IPS DF 6.9 (cell line): ENCODE measurements around the gene IYD.
"Not testable (repeated sequence)": the region's sequence is repeated elsewhere in the genome, so short reads cannot be mapped to it uniquely, and the experiment has no call there.

Source experiments
- DNase-seq: peaks from one replicate; pipeline ENCODE4 v3.0.0-alpha.2; 2013; ENCODE audit warnings: low read depth, low spot score
- H3K27ac ChIP-seq: one replicate; pipeline ENCODE4 v1.5.1; 2013; ENCODE audit warnings: low read length, control low read depth
- H3K27me3 ChIP-seq: 2 replicates; pipeline ENCODE4 v1.6.1; 2013; ENCODE audit warnings: mild to moderate bottlenecking, low read length; ENCODE audit not compliant: control insufficient read depth, insufficient read depth
- H3K36me3 ChIP-seq: 2 replicates; pipeline ENCODE4 v1.6.1; 2013; ENCODE audit warnings: low read length; ENCODE audit not compliant: control insufficient read depth, insufficient read depth
- H3K4me1 ChIP-seq: 2 replicates; pipeline ENCODE4 v1.6.1; 2013; ENCODE audit warnings: low read length; ENCODE audit not compliant: control insufficient read depth, insufficient read depth
- H3K4me3 ChIP-seq: 2 replicates; pipeline ENCODE4 v1.5.1; 2013; ENCODE audit warnings: mild to moderate bottlenecking, low read length
- H3K9me3 ChIP-seq: 2 replicates; pipeline ENCODE4 v1.6.1; 2013; ENCODE audit warnings: low read length, inconsistent platforms; ENCODE audit not compliant: control insufficient read depth, insufficient read depth
- WGBS: extraction: QIAGEN DNeasy Blood & Tissue Kit; methylation state at CpG from one replicate; pipeline ENCODE4 v1.1.7; 2013; ENCODE audit warnings: mixed read lengths, missing lambda C conversion rate; ENCODE audit not compliant: insufficient read length, insufficient coverage; 5-methylcytosine and 5-hydroxymethylcytosine counted together

Gene IYD

DNA sequence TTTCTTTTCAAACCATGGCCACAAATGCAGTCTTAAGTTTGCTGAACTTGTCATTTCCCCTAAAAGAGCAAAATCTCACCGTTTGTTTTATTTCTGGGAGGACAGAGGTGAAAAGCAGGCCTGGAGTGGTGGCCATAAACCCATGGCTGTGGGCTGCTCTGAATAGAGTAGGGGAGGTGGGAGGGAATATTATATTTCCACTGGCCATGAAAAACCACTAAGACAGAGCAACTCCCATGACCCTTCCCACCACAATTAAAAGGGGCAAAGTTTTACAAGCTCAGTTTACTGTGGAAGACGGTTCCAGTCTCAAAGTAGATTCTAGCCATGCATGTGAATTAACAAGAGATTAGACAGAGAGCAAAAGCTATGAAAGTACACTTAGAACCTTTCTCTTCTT, 59.0 kb downstream of the IYD start:
- Histone ChIP-seq H3K4me1 (no peaks in the 10 kb centered on the region), H3K4me3 (no peak overlapping the region), H3K27ac (no peak overlapping the region), H3K9me3 (peaks cover 2% of the 10 kb centered on the region; the same call in 1 of the 2 replicates), H3K36me3 (no peaks in the 10 kb centered on the region), H3K27me3 (no peaks in the 10 kb centered on the region)
- no peak for DNase-seq
- WGBS = no CpG with 5 or more reads among the region's 2 CpGs

DNA sequence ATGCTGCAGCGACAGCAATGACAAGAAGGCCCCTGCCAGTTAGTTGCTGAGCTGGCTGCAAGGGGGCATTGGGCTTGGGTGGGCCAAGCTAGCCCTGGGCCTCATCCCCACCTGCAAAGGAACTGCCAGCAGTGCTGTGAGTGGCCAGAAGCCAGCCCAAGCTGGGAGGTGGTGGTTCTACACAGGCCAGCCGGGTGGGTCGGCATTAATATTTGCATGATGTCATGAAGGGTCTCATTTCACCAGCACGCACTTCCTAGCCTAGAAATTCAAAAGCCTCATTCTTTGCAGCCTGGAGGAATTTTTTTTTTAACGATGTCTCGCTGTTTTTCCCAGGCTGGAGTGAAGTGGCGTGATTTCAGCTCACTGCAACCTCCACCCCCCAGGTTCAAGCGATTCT, 62.0 kb downstream of the IYD start:
- no peak overlapping the region for H3K4me3 ChIP-seq
- no peaks in the 10 kb centered on the region for H3K9me3 ChIP-seq
- no peak for DNase-seq
- H3K27ac ChIP-seq = no peak overlapping the region
- no peaks in the 10 kb centered on the region for H3K4me1 ChIP-seq
- no CpG with 5 or more reads among the region's 8 CpGs for WGBS
- H3K27me3 ChIP-seq = no peaks in the 10 kb centered on the region
- H3K36me3 ChIP-seq = no peaks in the 10 kb centered on the region

DNA sequence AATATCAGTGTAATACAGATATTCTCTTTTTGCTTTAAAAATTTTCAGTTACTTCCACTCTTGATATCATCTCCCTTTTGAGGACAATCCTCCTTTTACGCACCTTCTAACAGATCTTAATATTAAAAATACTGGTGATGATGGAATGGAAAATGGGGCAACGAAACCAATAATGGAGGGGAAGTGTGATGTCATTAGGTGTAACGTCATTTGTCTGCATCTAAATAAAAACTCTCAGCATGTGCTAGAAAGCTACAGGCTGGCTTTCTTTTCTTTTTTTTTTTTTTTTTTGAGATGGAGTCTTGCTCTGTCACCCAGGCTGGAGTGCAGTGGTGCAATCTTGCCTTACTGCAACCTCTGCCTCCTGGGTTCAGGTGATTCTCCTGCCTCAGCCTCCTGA, 66.5 kb downstream of the IYD start:
- Histone ChIP-seq H3K36me3 (no peaks in the 10 kb centered on the region), H3K27ac (no peak overlapping the region), H3K27me3 (no peaks in the 10 kb centered on the region), H3K9me3 (no peaks in the 10 kb centered on the region), H3K4me1 (no peaks in the 10 kb centered on the region), H3K4me3 (no peak overlapping the region)
- DNase-seq = no peak
- WGBS = no CpG with 5 or more reads among the region's 3 CpGs

DNA sequence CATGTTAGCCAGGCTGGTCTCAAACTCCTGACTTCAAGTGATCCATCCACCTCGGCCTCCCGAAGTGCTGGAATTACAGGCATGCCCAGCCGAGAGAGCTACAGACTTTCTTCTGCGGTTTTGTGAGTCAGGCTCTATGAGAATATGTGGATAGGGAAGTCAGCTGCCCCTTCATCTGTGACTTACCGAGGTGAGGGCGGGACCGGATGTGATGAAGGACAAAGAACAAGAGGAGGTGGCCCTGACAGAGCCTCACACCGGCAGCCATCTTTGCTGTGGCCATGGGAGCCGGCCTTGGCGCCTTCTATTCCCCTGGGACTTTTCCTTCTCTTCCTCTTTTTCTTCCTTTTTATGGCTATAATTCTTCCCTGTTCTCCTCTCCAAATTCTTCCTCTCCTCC, 67.0 kb downstream of the IYD start:
- Histone ChIP-seq H3K27ac (no peak overlapping the region), H3K4me3 (no peak overlapping the region), H3K27me3 (no peaks in the 10 kb centered on the region), H3K36me3 (no peaks in the 10 kb centered on the region), H3K9me3 (no peaks in the 10 kb centered on the region), H3K4me1 (no peaks in the 10 kb centered on the region)
- DNase-seq = no peak
- no CpG with 5 or more reads among the region's 10 CpGs for WGBS

DNA sequence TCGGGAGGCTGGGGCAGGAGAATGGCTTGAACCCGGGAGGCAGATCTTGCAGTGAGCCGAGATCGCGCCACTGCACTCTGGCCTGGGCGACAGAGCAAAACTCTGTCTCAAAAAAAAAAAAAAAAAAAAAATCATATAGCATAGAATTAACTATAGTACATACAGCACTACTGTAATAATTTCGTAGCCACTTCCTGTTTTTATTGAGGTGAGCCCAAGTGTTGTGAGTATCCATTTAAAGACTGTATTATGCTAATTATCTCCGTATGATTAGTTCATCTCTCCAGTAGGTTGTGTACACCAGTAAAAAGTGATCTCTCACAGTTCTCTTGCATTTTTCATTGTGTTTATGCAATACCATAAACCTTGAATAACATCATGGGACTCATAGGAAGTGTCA, 70.6 kb downstream of the IYD start:
- Histone ChIP-seq H3K4me1 (no peaks in the 10 kb centered on the region), H3K9me3 (no peaks in the 10 kb centered on the region), H3K4me3 (no peak overlapping the region), H3K36me3 (no peaks in the 10 kb centered on the region), H3K27me3 (no peaks in the 10 kb centered on the region), H3K27ac (no peak overlapping the region)
- no CpG with 5 or more reads among the region's 8 CpGs for WGBS
- DNase-seq = no peak

DNA sequence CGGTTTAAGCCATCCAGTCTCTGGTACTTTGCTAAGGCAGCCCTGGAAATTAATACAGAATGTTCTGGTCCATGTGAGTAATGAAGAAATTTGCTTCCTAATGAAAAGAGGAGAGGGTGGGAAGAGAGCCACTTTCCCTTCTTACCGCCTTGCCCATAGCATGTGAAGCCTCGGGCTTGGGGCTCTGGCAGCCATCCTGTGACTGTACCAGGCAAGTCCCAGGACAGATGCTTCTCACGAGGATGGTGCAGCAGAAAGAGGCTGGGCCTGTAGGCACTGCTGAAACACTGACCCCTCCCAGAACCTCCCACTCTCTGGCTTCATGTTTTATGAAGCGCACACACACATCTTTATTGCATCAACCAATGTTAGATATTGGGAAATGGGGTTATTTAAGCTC, 74.8 kb downstream of the IYD start:
- no peaks in the 10 kb centered on the region for H3K9me3 ChIP-seq
- H3K4me3 ChIP-seq = no peak overlapping the region
- H3K27ac ChIP-seq = no peak overlapping the region
- no peak for DNase-seq
- no peaks in the 10 kb centered on the region for H3K36me3 ChIP-seq
- WGBS = no CpG with 5 or more reads among the region's 5 CpGs
- H3K4me1 ChIP-seq = no peaks in the 10 kb centered on the region
- no peaks in the 10 kb centered on the region for H3K27me3 ChIP-seq

DNA sequence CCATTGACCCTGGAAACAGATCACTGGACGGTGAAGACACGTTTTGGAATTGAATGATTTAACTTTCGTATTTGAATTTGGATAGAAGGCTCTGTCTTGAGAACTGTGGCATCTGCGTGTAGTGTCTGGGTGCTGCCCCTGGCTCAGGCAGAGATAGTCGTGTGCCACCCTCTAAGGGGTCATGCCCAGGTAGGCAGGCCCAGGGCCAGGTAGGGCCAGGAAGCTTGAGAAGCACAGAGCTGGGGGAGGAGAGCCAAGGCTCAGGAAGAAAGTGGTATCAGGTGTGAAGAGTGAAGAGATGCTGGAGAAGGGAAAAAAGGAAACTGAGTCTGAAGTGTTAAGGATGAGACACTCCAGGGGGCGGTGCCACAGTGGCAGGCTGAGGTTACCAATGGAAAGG, 75.5 kb downstream of the IYD start:
- Histone ChIP-seq H3K9me3 (no peaks in the 10 kb centered on the region), H3K27me3 (no peaks in the 10 kb centered on the region), H3K27ac (no peak overlapping the region), H3K36me3 (no peaks in the 10 kb centered on the region), H3K4me1 (no peaks in the 10 kb centered on the region), H3K4me3 (no peak overlapping the region)
- DNase-seq = no peak
- no CpG with 5 or more reads among the region's 6 CpGs for whole genome bisulfite sequencing

DNA sequence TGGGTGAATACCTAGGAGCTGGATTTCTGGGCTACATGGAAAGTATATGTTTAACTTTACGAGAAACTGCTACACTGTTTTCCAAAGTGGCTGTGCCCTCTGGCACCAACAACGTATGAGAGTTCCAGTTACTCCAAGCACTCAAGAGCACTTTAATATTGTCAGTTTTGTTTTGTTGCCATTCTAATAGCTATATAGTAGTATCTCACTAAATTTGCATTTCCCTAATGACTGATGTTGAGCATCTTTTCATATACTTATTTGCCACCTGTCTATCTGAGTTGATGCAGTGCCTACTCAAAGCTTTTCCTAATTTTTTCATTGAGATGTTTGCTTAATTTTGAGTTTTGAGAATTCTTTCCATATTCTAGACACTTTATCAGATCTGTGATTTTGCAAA, 76.7 kb downstream of the IYD start:
- no CpG with 5 or more reads among the region's 2 CpGs for WGBS
- Histone ChIP-seq H3K4me3 (no peak overlapping the region), H3K27ac (no peak overlapping the region), H3K27me3 (no peaks in the 10 kb centered on the region), H3K9me3 (no peaks in the 10 kb centered on the region), H3K4me1 (no peaks in the 10 kb centered on the region), H3K36me3 (no peaks in the 10 kb centered on the region)
- DNase-seq = no peak

DNA sequence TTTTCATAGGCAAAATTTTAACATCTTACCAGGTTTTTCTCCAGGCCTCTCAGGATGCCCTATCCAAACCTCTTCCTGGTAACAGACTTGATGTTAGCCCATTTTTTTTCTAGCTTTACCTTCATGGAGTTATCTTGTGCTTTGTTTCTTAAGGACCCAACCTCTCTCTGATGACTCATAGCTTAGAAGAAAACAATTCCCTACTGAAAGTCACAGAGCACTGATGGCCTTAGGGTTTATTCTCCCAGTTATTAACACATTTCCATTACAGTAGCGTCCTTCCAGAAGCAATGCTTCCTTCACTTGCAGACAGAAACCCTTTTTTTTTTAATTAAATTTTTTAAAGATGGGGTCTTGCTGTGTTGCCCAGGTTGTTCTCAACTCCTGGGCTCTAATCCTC, 79.4 kb downstream of the IYD start:
- H3K27me3 ChIP-seq = no peaks in the 10 kb centered on the region
- no peak overlapping the region for H3K4me3 ChIP-seq
- no peaks in the 10 kb centered on the region for H3K36me3 ChIP-seq
- DNase-seq = no peak
- no CpG with 5 or more reads among the region's 1 CpG for WGBS
- H3K27ac ChIP-seq = no peak overlapping the region
- H3K9me3 ChIP-seq = no peaks in the 10 kb centered on the region
- H3K4me1 ChIP-seq = 0 out of 2 replicates have a peak, but pooled peaks cover 2% of the 10 kb centered on the region

DNA sequence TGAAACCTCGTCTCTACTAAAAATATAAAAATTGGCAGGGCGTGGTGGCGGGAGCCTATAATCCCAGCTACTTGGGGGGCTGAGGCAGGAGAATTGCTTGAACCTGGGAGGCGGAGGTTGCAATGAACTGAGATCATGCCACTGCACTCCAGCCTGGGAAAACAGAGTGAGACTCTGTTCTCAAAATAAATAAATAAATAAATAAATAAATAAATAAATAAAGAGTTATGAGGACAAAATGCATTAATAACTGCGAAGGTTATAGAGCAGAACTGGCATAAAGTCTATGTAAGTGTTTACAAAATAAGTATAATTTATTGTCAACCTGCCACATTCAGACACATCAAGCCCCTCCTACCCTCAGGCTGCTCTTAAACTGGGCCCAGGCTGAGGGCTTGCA, 80.2 kb downstream of the IYD start:
- H3K27me3 ChIP-seq, H3K27ac ChIP-seq, H3K9me3 ChIP-seq, DNase-seq, H3K4me1 ChIP-seq, H3K36me3 ChIP-seq, H3K4me3 ChIP-seq: not testable (repeated sequence)
- WGBS = no CpG with 5 or more reads among the region's 5 CpGs

DNA sequence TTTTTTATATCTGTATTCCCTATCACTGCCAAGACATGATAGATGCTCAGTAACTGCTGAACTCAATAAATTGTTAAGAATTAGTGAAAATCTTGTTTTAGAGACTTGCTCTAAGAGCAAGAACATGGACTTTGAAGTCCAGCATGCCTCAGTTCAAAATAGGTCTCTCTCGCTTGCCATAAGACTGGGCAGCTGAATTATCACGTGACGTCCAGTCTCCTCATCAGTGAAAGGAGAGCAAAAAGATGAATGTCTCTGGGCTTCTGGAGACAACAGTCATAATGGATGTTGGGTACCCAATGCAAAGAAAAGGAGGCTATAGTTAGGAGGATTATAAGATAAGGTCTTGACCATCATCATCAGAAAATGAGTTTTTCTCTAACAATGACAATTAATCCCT, 82.1 kb downstream of the IYD start:
- Histone ChIP-seq H3K9me3 (no peaks in the 10 kb centered on the region), H3K36me3 (no peaks in the 10 kb centered on the region), H3K4me3 (no peak overlapping the region), H3K27ac (no peak overlapping the region), H3K27me3 (no peaks in the 10 kb centered on the region), H3K4me1 (0 out of 2 replicates have a peak, but pooled peaks cover 2% of the 10 kb centered on the region)
- no peak for DNase-seq
- no CpG with 5 or more reads among the region's 3 CpGs for WGBS
